CD4-positive, CD25-positive, alpha-beta regulatory T cell (primary cell): ENCODE measurements around the gene NSD1. TPM values are rescaled to one million over a fixed set of nuclear protein-coding genes. Genes with fewer than 3 reads are reported as not detected.
A peak's percentile ranks its signal among the peaks of the same experiment; 100 is the strongest.

Experiments used
- ATAC-seq, 2 donors: fragments of 150-1000 bp; cut with Tn5 transposase; one replicate each; pipeline ENCODE4 v1.10.0; 2021; ENCODE audit warnings: low read depth in 2 of 2, moderate number of reproducible peaks in 2 of 2, moderate library complexity in 1 of 2
- DNase-seq, 3 donors: peaks; one replicate each; pipeline versions ENCODE4 v3.0.0 to v3.0.0-alpha.2; 2012 to 2022; ENCODE audit warnings: mixed read lengths in 1 of 3
- H3K27ac ChIP-seq: one replicate; pipeline ENCODE4 v1.7.0; 2013; ENCODE audit warnings: mild to moderate bottlenecking, low read length; ENCODE audit not compliant: insufficient read depth, poor library complexity, severe bottlenecking
- H3K27me3 ChIP-seq: one replicate; pipeline ENCODE4 v1.7.0; 2013; ENCODE audit warnings: low read length; ENCODE audit not compliant: control insufficient read depth, insufficient read depth
- H3K36me3 ChIP-seq: one replicate; pipeline ENCODE4 v1.7.0; 2013; ENCODE audit warnings: mild to moderate bottlenecking, low read length, moderate library complexity; ENCODE audit not compliant: control insufficient read depth, insufficient read depth
- H3K4me1 ChIP-seq: 2 replicates; pipeline ENCODE4 v1.7.0; 2013; ENCODE audit warnings: mild to moderate bottlenecking, low read length; ENCODE audit not compliant: insufficient read depth, control insufficient read depth, poor library complexity, severe bottlenecking
- H3K4me3 ChIP-seq: one replicate; pipeline ENCODE4 v1.7.0; 2013; ENCODE audit warnings: low read depth, mild to moderate bottlenecking, low read length, moderate library complexity
- H3K9me3 ChIP-seq, 2 experiments: 1 replicate in 1 of 2; 2 replicates in 1 of 2; pipeline ENCODE4 v1.7.0; 2013; ENCODE audit warnings: low read length in 2 of 2, mild to moderate bottlenecking in 1 of 2, moderate library complexity in 1 of 2; ENCODE audit not compliant: control insufficient read depth in 2 of 2
- H3K27ac Mint-ChIP-seq, 3 donors: one replicate each; pipeline ENCODE4 v1.8.0; 2020 to 2022; ENCODE audit warnings: mild to moderate bottlenecking in 3 of 3, mixed read lengths in 3 of 3, moderate library complexity in 2 of 3
- H3K27me3 Mint-ChIP-seq: one replicate; pipeline ENCODE4 v1.8.0; 2022; ENCODE audit warnings: mild to moderate bottlenecking, mixed read lengths
- H3K36me3 Mint-ChIP-seq: one replicate; pipeline ENCODE4 v1.8.0; 2020; ENCODE audit warnings: mixed read lengths
- H3K4me1 Mint-ChIP-seq, 4 donors: one replicate each; pipeline ENCODE4 v1.8.0; 2020 to 2022; ENCODE audit warnings: mixed read lengths in 4 of 4, mild to moderate bottlenecking in 1 of 4
- H3K4me3 Mint-ChIP-seq, 4 donors: one replicate each; pipeline ENCODE4 v1.8.0; 2020 to 2022; ENCODE audit warnings: mild to moderate bottlenecking in 4 of 4, mixed read lengths in 4 of 4, moderate library complexity in 3 of 4
- H3K9me3 Mint-ChIP-seq, 7 donors: one replicate each; pipeline ENCODE4 v1.8.0; 2020 to 2022; ENCODE audit warnings: mixed read lengths in 7 of 7, mild to moderate bottlenecking in 3 of 7, moderate library complexity in 2 of 7
- polyA plus RNA-seq, 4 donors: library from polyadenylated mRNA; unstranded; fragments of 300-500 nt; fragmentation: Illumina TruSeq; gene quantifications; one replicate each; pipeline ENCODE4 v1.2.3, GENCODE V29; 2021
- total RNA-seq: library from RNA; stranded (reverse); gene quantifications from one replicate; pipeline ENCODE4 v1.2.3, GENCODE V29; 2022

Gene NSD1
- total and polyA plus RNA-seq, 5 donors from 2014 or later: 25.9 to 125 (median 41.3) TPM

GRCh38 chr5:177269976-177270375 is 136.4 kb downstream of the NSD1 start:
- Histone ChIP-seq H3K9me3 (no peaks in the 10 kb centered on the region), H3K4me1 (no peaks in the 10 kb centered on the region), H3K4me3 (no peak overlapping the region), H3K36me3 (peaks cover 84% of the 10 kb centered on the region), H3K27ac (no peak overlapping the region), H3K27me3 (no peaks in the 10 kb centered on the region)
- Mint-ChIP-seq H3K4me1 (peaks cover 0 to 6% (median 4%) of the 10 kb centered on the region in 4 donors), H3K36me3 (peaks cover 56% of the 10 kb centered on the region), H3K4me3 (no peak overlapping the region), H3K27me3 (no peaks in the 10 kb centered on the region), H3K27ac (no peak overlapping the region), H3K9me3 (no peaks in the 10 kb centered on the region)
- DNase-seq (no peak), ATAC-seq (no peak)

- H3K36me3 Mint-ChIP-seq: peaks cover 58% of the 10 kb centered on the region
- H3K9me3 ChIP-seq: no peaks in the 10 kb centered on the region
- no peak overlapping the region for H3K4me3 ChIP-seq
- no peaks in the 10 kb centered on the region for H3K27me3 Mint-ChIP-seq
- H3K4me1 Mint-ChIP-seq: peaks cover 0 to 6% (median 4%) of the 10 kb centered on the region in 4 donors
- no peaks in the 10 kb centered on the region for H3K4me1 ChIP-seq
- no peak overlapping the region for H3K27ac ChIP-seq
- peak overlapping the region in 1 of 3 donors; percentile 46 for H3K27ac Mint-ChIP-seq
- H3K36me3 ChIP-seq: peaks cover 81% of the 10 kb centered on the region
- no peaks in the 10 kb centered on the region for H3K9me3 Mint-ChIP-seq
- no peak for ATAC-seq
- DNase-seq: no peak
- no peak overlapping the region for H3K4me3 Mint-ChIP-seq
- H3K27me3 ChIP-seq: no peaks in the 10 kb centered on the region
Observed at GRCh38 chr5:177270653-177271052, 137.1 kb downstream of the NSD1 start.

- H3K36me3 Mint-ChIP-seq: peaks cover 53% of the 10 kb centered on the region
- no peak overlapping the region for H3K27ac Mint-ChIP-seq
- ATAC-seq: no peak
- no peak overlapping the region for H3K27ac ChIP-seq
- DNase-seq: no peak
- no peak overlapping the region for H3K4me3 ChIP-seq
- no peaks in the 10 kb centered on the region for H3K9me3 ChIP-seq
- H3K4me1 ChIP-seq: no peaks in the 10 kb centered on the region
- peaks cover 0 to 6% (median 4%) of the 10 kb centered on the region in 4 donors for H3K4me1 Mint-ChIP-seq
- H3K27me3 ChIP-seq: no peaks in the 10 kb centered on the region
- no peaks in the 10 kb centered on the region for H3K9me3 Mint-ChIP-seq
- no peak overlapping the region for H3K4me3 Mint-ChIP-seq
- H3K36me3 ChIP-seq: peaks cover 81% of the 10 kb centered on the region
- H3K27me3 Mint-ChIP-seq: no peaks in the 10 kb centered on the region
Observed at GRCh38 chr5:177271113-177271512, 137.5 kb downstream of the NSD1 start.

GRCh38 chr5:177275883-177276282 is 142.3 kb downstream of the NSD1 start:
- Histone ChIP-seq H3K36me3 (peaks cover 76% of the 10 kb centered on the region), H3K4me1 (no peaks in the 10 kb centered on the region)
- peaks cover 51% of the 10 kb centered on the region for H3K36me3 Mint-ChIP-seq

GRCh38 chr5:177276886-177277285 is 143.3 kb downstream of the NSD1 start:
- Histone ChIP-seq H3K36me3 (peaks cover 79% of the 10 kb centered on the region), H3K27ac (no peak overlapping the region), H3K27me3 (no peaks in the 10 kb centered on the region), H3K4me3 (no peak overlapping the region), H3K9me3 (no peaks in the 10 kb centered on the region), H3K4me1 (no peaks in the 10 kb centered on the region)
- Mint-ChIP-seq H3K27me3 (no peaks in the 10 kb centered on the region), H3K4me1 (peaks cover 0 to 6% (median 3%) of the 10 kb centered on the region in 4 donors), H3K36me3 (peaks cover 51% of the 10 kb centered on the region), H3K4me3 (no peak overlapping the region), H3K9me3 (no peaks in the 10 kb centered on the region), H3K27ac (peak overlapping the region in 1 of 3 donors; percentile 83)
- ATAC-seq (no peak), DNase-seq (peak in 1 of 3 donors; percentile 45)

More at GRCh38 chr5:177275883-177276282, 142.3 kb downstream of the NSD1 start:
- H3K27me3 Mint-ChIP-seq: no peaks in the 10 kb centered on the region
- DNase-seq (no peak), ATAC-seq (no peak)
- no peak overlapping the region for H3K4me3 Mint-ChIP-seq
- no peak overlapping the region for H3K27ac ChIP-seq
- H3K4me1 Mint-ChIP-seq: peaks cover 0 to 6% (median 3%) of the 10 kb centered on the region in 4 donors
- H3K27me3 ChIP-seq: no peaks in the 10 kb centered on the region
- H3K9me3 ChIP-seq: no peaks in the 10 kb centered on the region
- H3K4me3 ChIP-seq: no peak overlapping the region
- no peak overlapping the region for H3K27ac Mint-ChIP-seq
- H3K9me3 Mint-ChIP-seq: no peaks in the 10 kb centered on the region

GRCh38 chr5:177288191-177288590 is 154.6 kb downstream of the NSD1 start:
- Histone ChIP-seq H3K27ac (no peak overlapping the region), H3K9me3 (no peaks in the 10 kb centered on the region), H3K4me1 (no peaks in the 10 kb centered on the region), H3K4me3 (no peak overlapping the region), H3K36me3 (peaks cover 81% of the 10 kb centered on the region), H3K27me3 (no peaks in the 10 kb centered on the region)
- DNase-seq: no peak
- no peaks in the 10 kb centered on the region for H3K27me3 Mint-ChIP-seq
- peaks cover 37% of the 10 kb centered on the region for H3K36me3 Mint-ChIP-seq
- peaks cover 0 to 3% (median 0%) of the 10 kb centered on the region in 4 donors for H3K4me1 Mint-ChIP-seq
- H3K4me3 Mint-ChIP-seq: no peak overlapping the region
- H3K27ac Mint-ChIP-seq: peak overlapping the region in 1 of 3 donors; percentile 38
- H3K9me3 Mint-ChIP-seq: peaks cover 0 to 3% (median 0%) of the 10 kb centered on the region in 7 donors
- no peak for ATAC-seq

- H3K27ac Mint-ChIP-seq: no peak overlapping the region
- H3K27me3 ChIP-seq: no peaks in the 10 kb centered on the region
- no peaks in the 10 kb centered on the region for H3K9me3 ChIP-seq
- DNase-seq (no peak), ATAC-seq (no peak)
- H3K36me3 ChIP-seq: peaks cover 82% of the 10 kb centered on the region
- peaks cover 0 to 3% (median 0%) of the 10 kb centered on the region in 7 donors for H3K9me3 Mint-ChIP-seq
- no peak overlapping the region for H3K27ac ChIP-seq
- H3K4me3 ChIP-seq: no peak overlapping the region
- peaks cover 4 to 10% (median 8%) of the 10 kb centered on the region in 4 donors for H3K4me1 Mint-ChIP-seq
- H3K27me3 Mint-ChIP-seq: no peaks in the 10 kb centered on the region
- peaks cover 5% of the 10 kb centered on the region for H3K4me1 ChIP-seq
- H3K36me3 Mint-ChIP-seq: peaks cover 40% of the 10 kb centered on the region
- no peak overlapping the region for H3K4me3 Mint-ChIP-seq
Observed at GRCh38 chr5:177290816-177291596, 157.4 kb downstream of the NSD1 start.

- Histone ChIP-seq H3K9me3 (no peaks in the 10 kb centered on the region), H3K4me1 (peaks cover 13% of the 10 kb centered on the region), H3K4me3 (no peak overlapping the region), H3K27ac (no peak overlapping the region), H3K27me3 (no peaks in the 10 kb centered on the region), H3K36me3 (peaks cover 78% of the 10 kb centered on the region)
- Mint-ChIP-seq H3K9me3 (peaks cover 0 to 3% (median 0%) of the 10 kb centered on the region in 7 donors), H3K27me3 (no peaks in the 10 kb centered on the region), H3K4me3 (no peak overlapping the region), H3K27ac (peak overlapping the region in 2 of 3 donors; percentile 1 to 61), H3K36me3 (peaks cover 45% of the 10 kb centered on the region), H3K4me1 (peaks cover 12 to 16% (median 14%) of the 10 kb centered on the region in 4 donors)
- DNase-seq: no peak
- ATAC-seq: no peak
Observed at GRCh38 chr5:177291735-177292134, 158.2 kb downstream of the NSD1 start.
